Retinal pigment epithelial cell (primary cell): ENCODE results near the gene PROSER2.

ENCODE experiments used
- DNase-seq: peaks from one replicate; pipeline ENCODE4 v3.0.0-alpha.2; 2010; ENCODE audit warnings: low read depth
- H3K4me3 ChIP-seq: 2 replicates; pipeline ENCODE4 v1.5.1; 2011; ENCODE audit warnings: mild to moderate bottlenecking, low read length, control low read depth, moderate library complexity
- CTCF ChIP-seq: conservative IDR thresholded peaks from 2 replicates; pipeline ENCODE4 v1.5.1; 2011; ENCODE audit warnings: low read depth, low read length, control low read depth, inconsistent platforms

Gene PROSER2

DNA sequence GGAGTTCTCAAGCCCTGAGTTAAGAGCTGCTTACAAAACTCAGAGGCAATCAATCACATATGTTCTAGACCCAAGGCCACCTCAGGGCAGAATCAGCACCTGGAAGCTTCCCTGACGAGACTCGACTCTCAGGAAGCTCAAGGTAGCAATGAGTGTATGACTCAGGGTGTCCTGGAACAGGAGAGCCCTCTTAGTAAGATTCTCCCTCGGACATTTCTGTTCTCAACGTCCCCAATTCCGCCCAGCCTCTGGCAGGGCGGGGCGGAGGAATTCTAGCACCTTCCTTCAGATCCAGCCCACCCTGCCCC lies 39.6 kb upstream of the PROSER2 start:
- no peak overlapping the region for H3K4me3 ChIP-seq
- DNase-seq, result no peak
- TF ChIP-seq CTCF, result no peak

DNA sequence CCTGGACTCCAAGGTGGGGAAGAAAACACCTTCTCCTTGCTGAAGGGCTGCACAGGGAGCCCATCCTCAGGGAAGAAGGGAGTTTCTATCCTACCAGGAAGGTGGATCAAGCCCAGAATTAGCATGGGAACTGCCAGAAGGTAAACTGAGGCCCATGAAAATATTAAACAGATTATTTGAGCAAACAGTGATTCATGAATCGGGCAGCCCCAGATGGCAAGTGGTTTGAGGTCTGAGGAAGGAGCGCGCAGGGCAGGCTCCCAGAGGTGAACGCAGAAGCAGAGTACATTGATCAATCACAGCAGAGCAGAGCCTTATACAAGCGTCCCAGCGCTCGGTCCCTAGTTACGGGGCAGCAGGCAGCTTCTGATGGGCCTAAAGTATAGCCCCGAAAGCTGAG lies 35.8 kb upstream of the PROSER2 start:
- DNase-seq, result no peak
- no peak for TF ChIP-seq CTCF
- H3K4me3 ChIP-seq, result no peak overlapping the region

- TF ChIP-seq CTCF, result no peak
Observed at GRCh38 chr10:11787846-11788245, 35.3 kb upstream of the PROSER2 start.

GRCh38 chr10:11789306-11789705 lies 33.9 kb upstream of the PROSER2 start:
- H3K4me3 ChIP-seq, result no peak overlapping the region
- DNase-seq, result no peak
- no peak for TF ChIP-seq CTCF

More at GRCh38 chr10:11787846-11788245, 35.3 kb upstream of the PROSER2 start:
- no peak for DNase-seq
- no peak overlapping the region for H3K4me3 ChIP-seq

DNA sequence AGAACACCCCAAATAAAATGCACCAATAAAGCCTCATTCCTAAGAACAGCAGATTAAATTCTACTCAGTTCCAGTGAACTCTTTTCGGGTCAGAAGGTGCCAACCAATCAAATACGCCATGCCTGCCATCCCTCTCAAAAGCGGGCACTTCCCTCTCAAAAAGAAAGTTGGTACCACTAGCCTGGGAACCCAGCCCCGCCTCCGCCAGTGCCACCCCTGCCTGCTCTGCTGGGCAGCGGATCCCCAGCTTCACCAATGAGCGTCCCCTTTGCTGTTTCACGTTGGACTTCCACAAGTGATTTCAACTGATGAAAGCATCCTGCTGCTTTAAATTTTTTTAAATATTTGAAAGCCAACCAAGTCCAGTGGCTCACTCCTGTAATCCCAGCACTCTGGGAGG lies 33.2 kb upstream of the PROSER2 start:
- no peak for DNase-seq
- H3K4me3 ChIP-seq, result no peak overlapping the region
- TF ChIP-seq CTCF, result no peak

GRCh38 chr10:11793762-11794479 lies 29.2 kb upstream of the PROSER2 start:
- peak; percentile 2 for DNase-seq
- H3K4me3 ChIP-seq, result no peak overlapping the region
- no peak for TF ChIP-seq CTCF

- TF ChIP-seq CTCF, result no peak
- H3K4me3 ChIP-seq, result no peak overlapping the region
- no peak for DNase-seq
Observed at GRCh38 chr10:11794566-11794965, 28.6 kb upstream of the PROSER2 start.
